HG03354 (cell line): ENCODE measurements around the gene ENPP4.

ENCODE experiments used
- ATAC-seq: cut with Tn5 transposase; IDR thresholded peaks from one replicate; pipeline ENCODE4 v1.9.1; 2021; ENCODE audit warnings: mild to moderate bottlenecking; ENCODE audit not compliant: unreplicated experiment, poor library complexity, severe bottlenecking

The ENPP4 gene

DNA sequence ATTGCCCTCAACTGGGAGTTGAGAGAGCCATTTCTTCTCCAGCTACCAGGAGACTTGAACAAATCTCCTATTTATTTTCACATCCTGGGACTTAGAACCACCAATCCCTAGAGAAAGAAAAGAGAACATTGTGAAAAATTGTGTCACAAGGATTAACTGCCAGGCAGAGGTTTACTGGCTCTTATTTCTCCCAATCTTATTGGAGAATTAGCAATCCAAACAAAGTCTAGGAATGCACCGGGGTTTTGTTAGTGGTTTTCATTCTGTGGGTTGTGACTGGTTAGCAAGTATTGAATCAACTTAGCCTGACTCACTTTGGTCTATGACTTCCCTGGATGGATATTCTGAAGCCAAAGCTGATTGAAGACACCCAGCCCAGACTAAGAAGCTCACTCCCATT, 62.2 kb downstream of the ENPP4 start:
- no peak for ATAC-seq
